AG10803 (cell line): Measurements from ENCODE around the gene ALDH5A1.

Source experiments
- DNase-seq: peaks from one replicate; pipeline ENCODE4 v3.0.0; 2010; ENCODE audit warnings: low read depth
- H3K4me3 ChIP-seq: 2 replicates; pipeline ENCODE4 v1.5.1; 2011; ENCODE audit warnings: mild to moderate bottlenecking, low read length, control low read depth
- CTCF ChIP-seq: conservative IDR thresholded peaks from 2 replicates; pipeline ENCODE4 v1.5.1; 2011; ENCODE audit warnings: mild to moderate bottlenecking, low read length, control low read depth, inconsistent platforms

The ALDH5A1 gene

GRCh38 chr6:24522228-24523176 is 27.7 kb downstream of the ALDH5A1 start:
- no peak for TF ChIP-seq CTCF
- DNase-seq: no peak
- no peak overlapping the region for H3K4me3 ChIP-seq

GRCh38 chr6:24524329-24524728 is 29.6 kb downstream of the ALDH5A1 start:
- DNase-seq: no peak
- no peak for TF ChIP-seq CTCF
- no peak overlapping the region for H3K4me3 ChIP-seq

GRCh38 chr6:24524805-24525204 is 30.0 kb downstream of the ALDH5A1 start:
- peak; percentile 35 for DNase-seq
- TF ChIP-seq CTCF: peak; percentile 52
- no peak overlapping the region for H3K4me3 ChIP-seq

- no peak for DNase-seq
- TF ChIP-seq CTCF: no peak
- H3K4me3 ChIP-seq: no peak overlapping the region
These were observed 35.2 kb downstream of the ALDH5A1 start for GRCh38 chr6:24529985-24530384.

- no peak for TF ChIP-seq CTCF
- no peak for DNase-seq
These were observed 39.6 kb downstream of the ALDH5A1 start for GRCh38 chr6:24534329-24534728.

GRCh38 chr6:24535210-24535609 is 40.4 kb downstream of the ALDH5A1 start:
- no peak for DNase-seq
- no peak overlapping the region for H3K4me3 ChIP-seq
- no peak for TF ChIP-seq CTCF

More at GRCh38 chr6:24534329-24534728, 39.6 kb downstream of the ALDH5A1 start:
- H3K4me3 ChIP-seq: no peak overlapping the region

GRCh38 chr6:24536466-24536865 is 41.7 kb downstream of the ALDH5A1 start:
- no peak for TF ChIP-seq CTCF
- DNase-seq: no peak
- no peak overlapping the region for H3K4me3 ChIP-seq
